Measurements from ENCODE around the gene ZC3HAV1. TPM values are rescaled to one million over a fixed set of nuclear protein-coding genes. Genes with fewer than 3 reads are reported as not detected.
"Not testable (repeated sequence)": the region's sequence is repeated elsewhere in the genome, so short reads cannot be mapped to it uniquely, and the experiment has no call there.

The ZC3HAV1 gene
- total RNA-seq, 2 donors from 2014 or later: 67.6 to 76.0 TPM

DNA sequence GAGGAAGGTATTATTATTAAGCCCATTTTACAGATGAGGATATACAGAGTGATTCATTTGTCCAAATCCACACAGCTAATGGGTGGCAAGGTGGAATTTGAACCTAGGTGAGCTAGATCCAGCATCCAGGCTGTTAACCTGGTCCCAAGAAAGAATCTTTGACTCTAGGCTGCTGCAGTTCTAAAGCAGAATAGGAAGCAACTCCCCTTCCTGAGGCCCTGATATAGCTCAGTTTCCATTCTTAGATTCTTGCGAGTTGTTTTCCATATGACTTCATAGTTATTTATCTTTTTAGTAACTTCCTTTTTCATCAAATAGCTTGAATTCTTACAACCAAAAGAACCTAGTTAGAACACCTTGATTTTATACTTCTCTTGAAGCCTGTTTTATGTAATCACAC lies 49.6 kb downstream of the ZC3HAV1 start:
- Mint-ChIP-seq H3K9me3 (no peaks in the 10 kb centered on the region), H3K27ac (peak overlapping the region; percentile 5), H3K4me3 (no peak overlapping the region), H3K36me3 (ENCODE audit: low read depth) (peaks cover 77% of the 10 kb centered on the region), H3K27me3 (ENCODE audit: insufficient read depth) (no peaks in the 10 kb centered on the region), H3K4me1 (peaks cover 3% of the 10 kb centered on the region)
- H3K36me3 ChIP-seq (ENCODE audit: control insufficient read depth, insufficient read depth, low read length): peaks cover 90% of the 10 kb centered on the region
- TF ChIP-seq, protein P1, sequence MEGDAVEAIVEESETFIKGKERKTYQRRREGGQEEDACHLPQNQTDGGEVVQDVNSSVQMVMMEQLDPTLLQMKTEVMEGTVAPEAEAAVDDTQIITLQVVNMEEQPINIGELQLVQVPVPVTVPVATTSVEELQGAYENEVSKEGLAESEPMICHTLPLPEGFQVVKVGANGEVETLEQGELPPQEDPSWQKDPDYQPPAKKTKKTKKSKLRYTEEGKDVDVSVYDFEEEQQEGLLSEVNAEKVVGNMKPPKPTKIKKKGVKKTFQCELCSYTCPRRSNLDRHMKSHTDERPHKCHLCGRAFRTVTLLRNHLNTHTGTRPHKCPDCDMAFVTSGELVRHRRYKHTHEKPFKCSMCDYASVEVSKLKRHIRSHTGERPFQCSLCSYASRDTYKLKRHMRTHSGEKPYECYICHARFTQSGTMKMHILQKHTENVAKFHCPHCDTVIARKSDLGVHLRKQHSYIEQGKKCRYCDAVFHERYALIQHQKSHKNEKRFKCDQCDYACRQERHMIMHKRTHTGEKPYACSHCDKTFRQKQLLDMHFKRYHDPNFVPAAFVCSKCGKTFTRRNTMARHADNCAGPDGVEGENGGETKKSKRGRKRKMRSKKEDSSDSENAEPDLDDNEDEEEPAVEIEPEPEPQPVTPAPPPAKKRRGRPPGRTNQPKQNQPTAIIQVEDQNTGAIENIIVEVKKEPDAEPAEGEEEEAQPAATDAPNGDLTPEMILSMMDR (conservative IDR thresholded peaks at IDR 0.05): no peak
- no peak for DNase-seq
- 96% methylated on average over 1 of the region's 1 CpG; no CpG with 5 or more reads in 1 of the 2 experiments for WGBS, 2 experiments (ENCODE audit: insufficient coverage in 1 of 2, insufficient read length in 1 of 2)
- H3K9ac ChIP-seq (ENCODE audit: extremely low read depth, low read length, poor library complexity, severe bottlenecking): no peak overlapping the region
- H3K27ac ChIP-seq (ENCODE audit: low read depth, low read length): no peak overlapping the region
- no peaks in the 10 kb centered on the region for H3K9me3 ChIP-seq (ENCODE audit: control insufficient read depth, low read length)
- no peak overlapping the region for H3K4me3 ChIP-seq (ENCODE audit: low read length)
- H3K27me3 ChIP-seq (ENCODE audit: control insufficient read depth, insufficient read depth, low read length, poor library complexity, severe bottlenecking): no peaks in the 10 kb centered on the region
- H3K4me1 ChIP-seq (ENCODE audit: control insufficient read depth, insufficient read depth, low read length): no peaks in the 10 kb centered on the region

DNA sequence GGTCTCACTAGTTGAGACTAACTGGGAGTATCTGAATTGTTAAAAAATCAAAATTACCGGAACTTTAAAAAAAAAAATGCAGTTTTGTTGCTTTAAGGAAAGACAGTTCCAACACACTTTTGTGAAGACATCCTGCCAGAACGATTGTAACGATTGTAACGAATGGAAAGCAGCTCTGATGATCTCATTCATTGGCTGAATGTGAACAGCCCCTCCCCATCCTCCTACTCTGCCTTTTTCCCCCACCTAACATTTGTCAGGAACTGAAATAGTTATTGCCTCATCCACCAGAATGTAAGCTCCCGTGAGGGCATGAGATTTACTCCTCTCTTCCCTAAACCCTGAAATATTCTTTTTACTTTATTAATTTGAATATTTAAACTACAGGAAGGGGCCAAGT lies 50.6 kb downstream of the ZC3HAV1 start:
- Histone ChIP-seq H3K4me1 (ENCODE audit: control insufficient read depth, insufficient read depth, low read length) (no peaks in the 10 kb centered on the region), H3K27me3 (ENCODE audit: control insufficient read depth, insufficient read depth, low read length, poor library complexity, severe bottlenecking) (no peaks in the 10 kb centered on the region), H3K9me3 (ENCODE audit: control insufficient read depth, low read length) (no peaks in the 10 kb centered on the region), H3K36me3 (ENCODE audit: control insufficient read depth, insufficient read depth, low read length) (peaks cover 90% of the 10 kb centered on the region), H3K27ac (ENCODE audit: low read depth, low read length) (no peak overlapping the region), H3K9ac (ENCODE audit: extremely low read depth, low read length, poor library complexity, severe bottlenecking) (no peak overlapping the region), H3K4me3 (ENCODE audit: low read length) (no peak overlapping the region)
- no peak overlapping the region for H3K4me3 Mint-ChIP-seq
- no peaks in the 10 kb centered on the region for H3K27me3 Mint-ChIP-seq (ENCODE audit: insufficient read depth)
- peak overlapping the region; percentile 76 for H3K27ac Mint-ChIP-seq
- 84 to 95% methylated on average over 4 to 5 of the region's 5 CpGs for WGBS, 2 experiments (ENCODE audit: insufficient coverage in 1 of 2, insufficient read length in 1 of 2)
- H3K36me3 Mint-ChIP-seq (ENCODE audit: low read depth): peaks cover 76% of the 10 kb centered on the region
- H3K9me3 Mint-ChIP-seq: no peaks in the 10 kb centered on the region
- TF ChIP-seq, protein P1 (conservative IDR thresholded peaks at IDR 0.05): no peak
- no peak for DNase-seq
- peaks cover 3% of the 10 kb centered on the region for H3K4me1 Mint-ChIP-seq

DNA sequence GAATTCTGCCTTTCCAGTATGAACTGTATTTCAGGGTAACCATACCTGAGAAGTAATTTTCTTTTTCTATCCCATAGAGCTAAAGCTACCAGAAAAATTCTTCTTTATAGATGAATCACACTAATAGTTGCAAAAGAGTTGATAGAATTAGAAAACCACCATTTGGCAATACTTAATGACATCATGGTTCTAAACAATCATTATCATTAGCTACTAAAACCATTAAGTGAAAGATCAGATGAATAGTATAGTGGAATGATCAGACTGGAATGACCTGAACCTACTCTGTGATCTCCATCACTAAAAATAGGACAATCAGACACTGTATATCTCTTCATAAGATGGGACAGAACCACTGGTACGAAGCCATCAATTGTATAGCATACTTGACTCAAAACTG lies 53.8 kb downstream of the ZC3HAV1 start:
- WGBS, 2 experiments (ENCODE audit: insufficient coverage in 1 of 2, insufficient read length in 1 of 2): 97 to 100% methylated on average over 1 of the region's 1 CpG
- no peaks in the 10 kb centered on the region for H3K4me1 ChIP-seq (ENCODE audit: control insufficient read depth, insufficient read depth, low read length)
- H3K4me1 Mint-ChIP-seq: peaks cover 3% of the 10 kb centered on the region
- H3K4me3 Mint-ChIP-seq: no peak overlapping the region
- H3K36me3 ChIP-seq (ENCODE audit: control insufficient read depth, insufficient read depth, low read length): peaks cover 88% of the 10 kb centered on the region
- peaks cover 79% of the 10 kb centered on the region for H3K36me3 Mint-ChIP-seq (ENCODE audit: low read depth)
- H3K27ac ChIP-seq (ENCODE audit: low read depth, low read length): no peak overlapping the region
- no peaks in the 10 kb centered on the region for H3K27me3 ChIP-seq (ENCODE audit: control insufficient read depth, insufficient read depth, low read length, poor library complexity, severe bottlenecking)
- H3K9me3 Mint-ChIP-seq: no peaks in the 10 kb centered on the region
- no peak overlapping the region for H3K9ac ChIP-seq (ENCODE audit: extremely low read depth, low read length, poor library complexity, severe bottlenecking)
- no peaks in the 10 kb centered on the region for H3K27me3 Mint-ChIP-seq (ENCODE audit: insufficient read depth)
- no peak for DNase-seq
- no peak overlapping the region for H3K27ac Mint-ChIP-seq
- TF ChIP-seq, protein P1 (conservative IDR thresholded peaks at IDR 0.05): no peak
- no peaks in the 10 kb centered on the region for H3K9me3 ChIP-seq (ENCODE audit: control insufficient read depth, low read length)
- H3K4me3 ChIP-seq (ENCODE audit: low read length): no peak overlapping the region

- peaks cover 89% of the 10 kb centered on the region for H3K36me3 ChIP-seq (ENCODE audit: control insufficient read depth, insufficient read depth, low read length)
- not testable (repeated sequence) for H3K4me3 Mint-ChIP-seq; H3K27me3 Mint-ChIP-seq (ENCODE audit: insufficient read depth); H3K4me1 Mint-ChIP-seq; H3K9me3 Mint-ChIP-seq; H3K27me3 ChIP-seq (ENCODE audit: control insufficient read depth, insufficient read depth, low read length, poor library complexity, severe bottlenecking); H3K9me3 ChIP-seq (ENCODE audit: control insufficient read depth, low read length); H3K27ac ChIP-seq (ENCODE audit: low read depth, low read length); H3K4me1 ChIP-seq (ENCODE audit: control insufficient read depth, insufficient read depth, low read length); H3K9ac ChIP-seq (ENCODE audit: extremely low read depth, low read length, poor library complexity, severe bottlenecking); H3K27ac Mint-ChIP-seq; DNase-seq; H3K4me3 ChIP-seq (ENCODE audit: low read length)
- H3K36me3 Mint-ChIP-seq (ENCODE audit: low read depth): peaks cover 76% of the 10 kb centered on the region
- 91 to 97% methylated on average over 14 of the region's 14 CpGs for WGBS, 2 experiments (ENCODE audit: insufficient coverage in 1 of 2, insufficient read length in 1 of 2)
Observed at GRCh38 chr7:139054656-139055055, 54.9 kb downstream of the ZC3HAV1 start.
